Measurements from ENCODE around the gene KIF15.

The KIF15 gene

DNA sequence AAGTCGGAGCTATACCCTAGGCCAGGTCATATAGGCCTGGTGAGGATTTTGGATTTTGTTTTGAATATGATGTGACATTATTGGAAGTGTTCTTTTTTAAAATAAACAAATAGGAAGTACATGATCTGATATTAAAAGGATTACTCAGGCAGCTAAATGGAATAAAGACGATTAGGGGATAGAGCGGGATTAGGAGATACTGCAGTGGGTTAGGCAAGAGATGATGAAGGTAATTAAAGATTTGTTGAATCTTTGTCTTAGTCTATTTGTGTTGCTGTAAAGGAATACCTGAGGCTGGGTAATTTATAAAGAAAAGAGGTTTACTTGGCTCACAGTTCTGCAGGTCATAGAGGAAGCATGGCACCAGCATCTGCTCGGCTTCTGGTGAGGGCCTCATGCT lies 21.3 kb downstream of the KIF15 start:
- Histone ChIP-seq H3K9ac (ENCODE audit: low read depth, low read length, poor library complexity, severe bottlenecking) (no peak overlapping the region), H2AFZ (ENCODE audit: low read length) (no peak overlapping the region), H3K4me1 (ENCODE audit: insufficient read depth, low read length, poor library complexity, severe bottlenecking) (no peaks in the 10 kb centered on the region), H3K9me2 (replicated peaks; ENCODE audit: low read depth, low read length) (no peaks in the 10 kb centered on the region), H3K36me3 (ENCODE audit: insufficient read depth, low read length) (peaks cover 79% of the 10 kb centered on the region), H3K9me3 (ENCODE audit: insufficient read depth, low read depth, low read length) (no peaks in the 10 kb centered on the region), H3F3A (ENCODE audit: low read depth) (no peaks in the 10 kb centered on the region), H3K4me3 (ENCODE audit: low read length, poor library complexity, severe bottlenecking) (no peak overlapping the region), H3K4me2 (ENCODE audit: low read depth, low read length, poor library complexity, severe bottlenecking) (no peak overlapping the region), H3K27me3 (ENCODE audit: insufficient read depth, low read length, poor library complexity, severe bottlenecking) (no peaks in the 10 kb centered on the region), H3K79me2 (ENCODE audit: insufficient read depth, low read length) (no peaks in the 10 kb centered on the region), H4K20me1 (ENCODE audit: insufficient read depth, low read length, poor library complexity, severe bottlenecking) (no peaks in the 10 kb centered on the region)
- no peak for TF ChIP-seq EZH2phosphoT487 (IDR thresholded peaks at IDR 0.05; ENCODE audit: borderline replicate concordance)
- TF ChIP-seq, protein P1, sequence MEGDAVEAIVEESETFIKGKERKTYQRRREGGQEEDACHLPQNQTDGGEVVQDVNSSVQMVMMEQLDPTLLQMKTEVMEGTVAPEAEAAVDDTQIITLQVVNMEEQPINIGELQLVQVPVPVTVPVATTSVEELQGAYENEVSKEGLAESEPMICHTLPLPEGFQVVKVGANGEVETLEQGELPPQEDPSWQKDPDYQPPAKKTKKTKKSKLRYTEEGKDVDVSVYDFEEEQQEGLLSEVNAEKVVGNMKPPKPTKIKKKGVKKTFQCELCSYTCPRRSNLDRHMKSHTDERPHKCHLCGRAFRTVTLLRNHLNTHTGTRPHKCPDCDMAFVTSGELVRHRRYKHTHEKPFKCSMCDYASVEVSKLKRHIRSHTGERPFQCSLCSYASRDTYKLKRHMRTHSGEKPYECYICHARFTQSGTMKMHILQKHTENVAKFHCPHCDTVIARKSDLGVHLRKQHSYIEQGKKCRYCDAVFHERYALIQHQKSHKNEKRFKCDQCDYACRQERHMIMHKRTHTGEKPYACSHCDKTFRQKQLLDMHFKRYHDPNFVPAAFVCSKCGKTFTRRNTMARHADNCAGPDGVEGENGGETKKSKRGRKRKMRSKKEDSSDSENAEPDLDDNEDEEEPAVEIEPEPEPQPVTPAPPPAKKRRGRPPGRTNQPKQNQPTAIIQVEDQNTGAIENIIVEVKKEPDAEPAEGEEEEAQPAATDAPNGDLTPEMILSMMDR (conservative IDR thresholded peaks at IDR 0.05; ENCODE audit: low read length), result no peak

DNA sequence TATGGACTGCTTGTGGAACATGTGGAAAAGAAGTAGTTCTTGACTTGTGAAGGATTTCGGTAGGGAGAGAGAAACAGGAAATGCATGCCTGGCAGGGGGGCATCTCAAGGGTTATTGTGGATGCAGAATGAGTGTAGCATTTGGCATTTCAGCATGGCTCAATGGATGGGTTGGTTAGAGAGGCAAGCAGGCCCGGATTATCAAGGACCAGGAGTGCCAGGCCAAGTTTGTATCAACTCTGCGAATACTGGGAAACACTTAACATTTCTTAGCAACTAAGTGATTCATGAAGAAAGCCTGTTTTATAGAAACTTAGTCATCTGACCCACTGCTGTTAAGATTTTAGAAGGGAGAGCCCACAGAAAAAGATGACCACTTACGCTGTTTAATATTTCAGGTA lies 33.6 kb downstream of the KIF15 start:
- Histone ChIP-seq H3K36me3 (ENCODE audit: insufficient read depth, low read length) (peaks cover 88% of the 10 kb centered on the region), H3K9ac (ENCODE audit: low read depth, low read length, poor library complexity, severe bottlenecking) (no peak overlapping the region), H3K27me3 (ENCODE audit: insufficient read depth, low read length, poor library complexity, severe bottlenecking) (no peaks in the 10 kb centered on the region), H3K9me3 (ENCODE audit: insufficient read depth, low read depth, low read length) (no peaks in the 10 kb centered on the region), H3F3A (ENCODE audit: low read depth) (no peaks in the 10 kb centered on the region), H2AFZ (ENCODE audit: low read length) (no peak overlapping the region), H3K4me1 (ENCODE audit: insufficient read depth, low read length, poor library complexity, severe bottlenecking) (no peaks in the 10 kb centered on the region), H4K20me1 (ENCODE audit: insufficient read depth, low read length, poor library complexity, severe bottlenecking) (no peaks in the 10 kb centered on the region), H3K4me3 (ENCODE audit: low read length, poor library complexity, severe bottlenecking) (no peak overlapping the region), H3K4me2 (ENCODE audit: low read depth, low read length, poor library complexity, severe bottlenecking) (no peak overlapping the region), H3K9me2 (replicated peaks; ENCODE audit: low read depth, low read length) (no peaks in the 10 kb centered on the region), H3K79me2 (ENCODE audit: insufficient read depth, low read length) (no peaks in the 10 kb centered on the region)
- TF ChIP-seq EZH2phosphoT487 (IDR thresholded peaks at IDR 0.05; ENCODE audit: borderline replicate concordance), result no peak
- TF ChIP-seq, protein P1 (conservative IDR thresholded peaks at IDR 0.05; ENCODE audit: low read length), result no peak

DNA sequence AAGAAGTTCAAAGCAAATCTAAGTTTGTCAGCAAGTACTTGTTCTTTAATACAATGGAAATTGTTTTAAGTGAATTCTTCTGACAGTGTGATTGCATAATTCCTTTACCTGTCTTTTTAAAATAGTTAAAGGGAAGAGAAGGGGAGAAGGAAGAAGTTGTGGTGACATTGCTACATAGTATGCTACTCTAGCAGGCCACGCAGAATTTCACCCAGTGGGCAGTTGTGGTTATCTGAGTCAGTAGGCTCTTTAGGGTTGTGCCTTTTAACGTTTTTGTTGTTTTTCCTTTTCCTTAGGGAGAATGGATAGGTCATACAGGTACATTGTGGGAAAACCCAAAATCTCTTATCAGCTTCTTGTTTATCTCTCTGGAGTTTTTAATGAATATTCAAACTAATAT lies 40.4 kb downstream of the KIF15 start:
- no peaks in the 10 kb centered on the region for H3F3A ChIP-seq (ENCODE audit: low read depth)
- H4K20me1 ChIP-seq (ENCODE audit: insufficient read depth, low read length, poor library complexity, severe bottlenecking), result no peaks in the 10 kb centered on the region
- no peaks in the 10 kb centered on the region for H3K27me3 ChIP-seq (ENCODE audit: insufficient read depth, low read length, poor library complexity, severe bottlenecking)
- H3K4me2 ChIP-seq (ENCODE audit: low read depth, low read length, poor library complexity, severe bottlenecking), result no peak overlapping the region
- H3K9ac ChIP-seq (ENCODE audit: low read depth, low read length, poor library complexity, severe bottlenecking), result no peak overlapping the region
- no peaks in the 10 kb centered on the region for H3K9me2 ChIP-seq (replicated peaks; ENCODE audit: low read depth, low read length)
- no peak overlapping the region for H2AFZ ChIP-seq (ENCODE audit: low read length)
- H3K79me2 ChIP-seq (ENCODE audit: insufficient read depth, low read length), result no peaks in the 10 kb centered on the region
- no peaks in the 10 kb centered on the region for H3K9me3 ChIP-seq (ENCODE audit: insufficient read depth, low read depth, low read length)
- no peaks in the 10 kb centered on the region for H3K4me1 ChIP-seq (ENCODE audit: insufficient read depth, low read length, poor library complexity, severe bottlenecking)
- H3K36me3 ChIP-seq (ENCODE audit: insufficient read depth, low read length), result peaks cover 94% of the 10 kb centered on the region
- TF ChIP-seq EZH2phosphoT487 (IDR thresholded peaks at IDR 0.05; ENCODE audit: borderline replicate concordance), result no peak
- TF ChIP-seq, protein P1 (conservative IDR thresholded peaks at IDR 0.05; ENCODE audit: low read length), result no peak
- no peak overlapping the region for H3K4me3 ChIP-seq (ENCODE audit: low read length, poor library complexity, severe bottlenecking)
